Suppressor macrophage treated with lipopolysaccharide for 1 hour (primary cell): Measurements from ENCODE around the gene MIP.
"Not testable (repeated sequence)": the region's sequence is repeated elsewhere in the genome, so short reads cannot be mapped to it uniquely, and the experiment has no call there.

Experiments
- DNase-seq, 3 donors: peaks; one replicate each; pipeline ENCODE4 v3.0.0-alpha.2; 2020 to 2022

MIP gene

DNA sequence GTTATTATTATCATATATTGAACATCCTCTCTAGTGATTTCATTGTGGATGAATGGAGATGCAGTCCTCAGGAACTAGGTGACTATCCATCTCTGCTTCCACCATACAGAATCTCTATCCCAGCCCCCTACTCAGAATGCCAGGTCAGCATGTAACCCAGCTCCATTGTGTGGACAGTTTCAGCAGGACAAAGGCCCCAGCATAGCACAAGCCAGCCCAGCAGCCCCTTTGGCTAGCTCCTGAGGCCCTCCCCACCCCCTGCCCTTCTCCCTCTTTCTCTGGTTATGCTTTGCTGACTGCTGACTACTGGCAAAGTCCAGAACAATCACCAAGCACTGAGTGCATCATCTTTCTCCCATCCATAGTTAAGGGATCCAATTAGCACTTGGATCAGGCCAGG is 8.1 kb upstream of the MIP start:
- no peak for DNase-seq

DNA sequence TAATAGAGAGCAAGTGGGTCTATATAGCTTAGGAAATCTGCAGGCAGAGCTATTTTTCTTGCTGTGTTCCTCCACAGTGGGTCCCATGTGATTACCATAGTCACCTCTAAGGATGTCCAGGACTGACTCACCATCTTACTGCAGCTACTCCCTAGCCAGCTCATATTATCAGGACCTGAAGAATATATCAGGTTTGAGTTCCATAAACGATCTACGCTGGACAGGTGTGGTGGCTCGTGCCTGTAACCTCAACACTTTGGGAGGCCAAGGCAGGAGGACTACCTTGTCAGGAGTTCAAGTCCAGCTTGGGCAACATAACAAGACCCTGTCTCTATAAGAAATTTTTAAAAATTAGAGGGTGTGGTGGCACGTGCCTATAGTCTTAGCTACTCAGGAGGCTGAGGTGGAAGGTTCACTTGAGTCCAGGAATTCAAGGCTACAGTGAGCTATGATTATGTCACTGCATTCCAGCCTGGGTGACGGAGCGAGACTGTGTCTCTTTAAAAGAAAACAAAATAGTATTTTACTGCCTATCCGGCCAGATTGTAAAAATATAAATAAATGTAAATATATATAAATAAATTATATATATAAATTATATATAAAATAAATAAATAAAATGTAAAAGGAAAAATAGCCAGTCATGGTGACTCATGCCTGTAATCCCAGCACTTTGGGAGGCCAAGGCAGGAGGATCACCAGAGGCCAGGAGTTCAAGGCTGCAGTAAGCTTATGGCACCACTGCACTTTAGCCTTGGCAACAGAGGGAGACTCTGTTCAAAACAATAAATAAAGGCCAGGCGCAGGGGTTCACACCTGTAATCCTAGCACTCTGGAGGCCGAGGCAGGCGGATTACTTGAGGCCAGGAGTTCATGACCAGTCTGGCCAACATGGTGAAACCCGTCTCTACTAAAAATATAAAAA is 7.0 kb upstream of the MIP start:
- DNase-seq, result peak; percentile 16 to 27 (median 26)

DNA sequence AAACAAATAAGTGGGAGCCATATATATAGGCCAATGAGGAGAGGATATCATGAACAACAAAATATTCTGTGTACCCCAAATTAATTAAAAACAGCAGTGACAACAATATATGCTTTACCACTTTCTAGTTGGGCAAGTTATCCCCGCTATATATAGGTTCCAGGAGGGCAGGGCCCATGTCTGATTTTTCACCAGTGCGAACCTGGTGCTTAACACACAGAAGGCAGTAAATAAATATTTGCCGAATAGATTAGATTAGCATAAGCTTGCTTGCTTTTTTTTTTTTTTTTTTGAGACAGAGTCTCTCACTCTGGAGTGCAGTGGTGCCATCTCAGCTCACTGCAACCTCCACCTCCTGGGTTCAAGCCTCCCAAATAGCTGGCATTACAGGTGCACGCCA is 3.4 kb upstream of the MIP start:
- DNase-seq, result no peak

DNA sequence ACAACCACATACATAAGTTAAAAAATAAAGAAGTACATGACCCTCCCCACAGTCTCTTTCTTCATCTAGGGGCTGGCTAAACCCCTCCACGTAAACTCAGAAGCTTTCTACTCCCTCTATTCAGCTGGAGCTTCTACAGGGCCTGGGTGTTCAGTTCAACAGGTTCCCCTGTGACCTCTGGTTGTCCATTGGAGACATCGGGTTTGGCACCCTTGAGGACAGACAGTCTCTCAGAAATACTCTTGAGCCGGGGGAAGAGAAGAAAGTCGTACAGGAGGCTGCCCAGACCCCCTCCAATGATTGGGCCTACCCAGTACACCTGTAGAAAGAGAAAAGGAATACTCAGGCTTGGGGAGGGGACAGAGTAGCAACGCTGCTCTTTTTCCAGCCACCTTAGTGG is 3.3 kb downstream of the MIP start:
- DNase-seq, result no peak

DNA sequence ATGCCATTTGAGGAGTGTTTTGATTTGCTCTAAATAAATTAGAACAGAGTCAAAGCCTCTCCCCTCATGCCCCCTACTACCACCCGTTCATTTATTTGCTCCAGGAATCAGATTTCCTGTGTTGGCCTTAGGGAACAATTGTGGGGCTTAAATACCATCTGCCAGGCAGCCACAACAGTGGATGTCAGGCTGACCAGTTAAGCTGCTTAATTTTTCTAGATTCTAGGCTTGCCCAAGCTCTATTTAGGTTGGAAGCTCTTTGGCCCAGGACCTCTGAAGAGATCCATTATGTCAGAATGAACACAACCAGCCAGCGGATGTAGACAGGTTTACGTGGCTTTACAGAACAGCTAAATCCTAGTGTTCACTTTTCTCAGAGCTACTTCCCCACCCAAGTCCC is 4.2 kb downstream of the MIP start:
- no peak for DNase-seq

DNA sequence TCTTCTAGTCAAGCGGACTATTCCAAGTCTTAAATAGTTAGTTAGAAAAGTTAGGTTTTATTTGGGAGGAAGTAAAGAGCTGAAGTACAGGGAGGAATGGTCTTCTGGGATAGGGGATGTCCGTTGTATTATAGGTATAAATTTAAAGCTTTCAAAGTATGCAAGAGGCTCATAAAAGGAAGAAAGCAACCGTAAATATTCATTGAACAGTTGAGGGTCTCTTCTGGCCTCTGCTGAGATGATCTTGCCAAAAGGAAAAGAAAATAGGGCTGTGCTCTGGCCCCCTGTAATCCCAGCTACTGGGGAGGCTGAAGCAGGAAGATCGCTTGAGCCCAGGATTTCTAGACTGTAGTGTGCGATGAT is 4.9 kb downstream of the MIP start:
- DNase-seq, result no peak

DNA sequence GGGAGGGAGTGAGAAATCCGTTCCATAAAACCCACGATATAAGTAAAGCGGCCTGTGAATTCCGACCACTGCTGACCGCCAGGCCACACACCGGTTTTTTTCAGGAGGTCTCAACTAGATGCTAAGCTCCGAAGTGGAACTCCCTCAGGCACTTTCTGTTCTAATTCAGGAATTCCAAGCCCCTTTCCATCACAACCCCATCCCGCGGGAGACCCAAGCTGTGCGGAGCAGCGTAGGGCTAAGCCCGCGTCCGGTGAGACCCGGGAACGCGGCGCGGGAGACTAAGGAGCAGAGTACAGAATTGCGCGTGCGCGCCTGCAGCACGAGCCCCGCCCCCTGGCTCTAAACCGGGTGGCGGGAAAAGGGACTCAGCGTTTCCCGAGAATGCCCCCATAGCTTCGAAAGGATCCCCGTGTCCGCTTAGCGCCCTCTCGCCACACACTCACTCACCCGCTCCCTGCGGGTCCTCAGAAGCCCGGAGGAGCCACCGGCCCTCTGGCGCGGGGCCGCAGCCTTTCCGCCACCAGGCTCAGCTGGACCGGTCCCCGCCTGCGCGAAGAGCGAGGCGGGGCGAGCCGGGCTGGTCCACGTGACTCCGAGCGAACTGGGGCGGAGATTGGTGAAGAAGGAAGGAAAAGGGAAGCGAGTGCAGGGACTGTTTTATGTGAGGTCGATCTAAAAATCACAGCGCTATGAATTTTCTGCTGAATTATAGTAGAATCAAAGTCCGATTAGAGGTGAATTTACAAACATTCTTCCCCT is 5.4 kb downstream of the MIP start, which contains the start of gene TIMELESS:
Gene TIMELESS, minus strand, starts transcription at position 567 of the 762 bp plus-strand sequence. CDS start 15,256 bp downstream, outside the sequence.
- peak; percentile 93 to 96 (median 95) for DNase-seq

DNA sequence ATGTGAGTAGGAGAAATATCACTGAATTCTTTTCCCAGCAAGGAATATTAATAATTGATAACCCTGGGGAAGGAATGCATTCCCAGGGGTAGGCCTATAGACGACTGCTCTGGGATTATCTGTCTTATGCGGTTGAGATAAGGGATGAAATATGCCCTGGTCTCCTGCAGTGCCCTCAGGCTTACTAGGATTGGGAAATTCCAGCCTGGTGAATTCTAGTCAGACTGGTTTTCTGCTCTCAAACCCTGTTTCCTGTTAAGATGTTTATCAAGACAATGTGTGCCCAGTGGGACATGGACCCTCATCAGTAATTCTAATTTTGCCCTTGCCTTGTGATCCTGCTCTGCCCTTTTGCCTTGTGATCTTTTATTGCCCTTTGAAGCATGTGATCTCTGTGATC is 11.2 kb downstream of the MIP start:
- not testable (repeated sequence) for DNase-seq

DNA sequence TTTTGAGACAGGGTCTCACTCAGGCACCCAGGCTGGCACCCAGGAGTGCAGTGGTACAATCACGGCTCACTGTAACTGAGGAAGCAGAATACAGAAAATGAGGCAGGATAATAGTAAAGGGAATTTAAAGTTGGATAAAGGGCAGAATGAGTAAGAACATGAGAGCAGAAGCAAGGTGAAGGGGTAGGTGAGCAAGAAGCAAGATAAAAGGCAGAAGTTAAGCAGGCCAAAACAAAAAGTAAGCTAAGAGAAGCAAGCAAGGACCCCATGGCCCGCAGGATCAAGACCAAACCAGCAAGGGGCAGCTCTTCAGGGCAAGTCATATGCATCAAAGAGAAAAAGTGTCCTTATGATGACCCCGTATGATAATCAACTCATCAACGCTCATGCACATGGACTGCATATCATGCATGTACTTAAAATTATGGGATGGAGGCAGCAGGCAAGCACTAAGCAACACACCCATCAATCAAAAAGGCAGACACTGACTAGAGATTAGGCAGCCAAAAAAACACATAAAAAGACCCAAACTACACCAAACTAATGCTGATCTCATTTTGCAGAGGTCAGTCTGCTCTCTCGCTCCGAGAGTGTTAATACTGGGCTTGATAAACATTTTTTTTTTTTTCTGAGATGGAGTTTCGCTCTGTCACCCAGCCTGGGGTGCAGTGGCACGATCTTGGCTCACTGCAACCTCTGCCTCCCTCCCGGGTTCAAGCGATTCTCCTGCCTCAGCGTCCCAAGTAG is 16.9 kb downstream of the MIP start:
- no peak for DNase-seq

DNA sequence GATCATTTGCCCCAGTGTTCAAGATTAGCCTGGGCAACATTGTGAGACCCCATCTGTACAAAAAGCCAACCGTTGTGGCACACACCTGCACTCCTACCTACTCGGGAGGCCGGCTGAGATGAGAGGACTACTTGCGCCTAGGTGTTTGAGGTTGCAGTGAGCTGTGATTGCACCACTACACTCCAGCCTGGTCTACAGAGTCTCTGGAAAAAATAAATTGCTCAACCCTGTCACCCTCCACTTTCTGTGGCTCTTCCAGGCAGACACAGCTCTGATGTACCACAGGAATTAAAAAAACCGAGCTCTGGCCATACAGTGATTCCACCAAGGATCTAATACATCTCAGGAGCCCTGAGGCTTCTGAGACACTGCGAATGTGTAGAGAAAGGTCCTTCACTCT is 19.6 kb downstream of the MIP start:
- no peak for DNase-seq

DNA sequence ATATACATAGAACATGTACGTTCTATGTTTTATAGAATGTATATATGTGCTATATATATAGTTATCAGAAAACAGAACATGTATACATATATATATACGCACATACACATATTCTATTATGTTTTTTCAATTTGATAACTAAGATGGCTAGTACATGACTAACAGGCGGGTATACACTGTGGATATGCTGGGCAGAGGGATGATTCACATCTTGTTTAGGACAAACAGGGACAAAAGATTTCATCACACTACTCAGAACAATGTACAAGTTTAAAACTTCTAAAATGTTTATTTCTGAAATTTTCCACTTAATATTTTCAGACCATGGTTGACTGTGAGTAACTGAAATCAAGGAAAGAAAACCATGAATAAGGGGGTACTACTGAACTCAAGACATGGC is 22.6 kb downstream of the MIP start:
- DNase-seq, result no peak

DNA sequence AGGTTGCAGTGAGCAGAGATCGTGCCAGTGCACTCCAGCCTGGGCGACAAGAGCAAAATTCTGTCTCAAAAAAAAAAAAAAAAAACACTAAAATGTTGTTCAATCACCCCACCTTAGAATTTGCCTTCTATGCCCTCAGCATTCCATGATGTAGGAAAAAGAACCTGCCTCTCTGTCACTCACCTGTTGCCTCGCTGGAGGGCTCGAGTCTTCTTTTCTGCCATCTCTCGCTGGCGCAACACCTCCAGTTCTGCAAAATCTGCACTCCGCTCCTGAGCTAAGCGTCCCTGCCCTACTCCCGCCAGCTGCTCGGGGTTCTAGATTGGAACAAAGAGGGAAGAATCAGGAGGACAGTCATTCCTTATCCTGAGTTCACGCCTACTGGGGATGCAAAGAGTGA is 23.2 kb downstream of the MIP start:
- no peak for DNase-seq

DNA sequence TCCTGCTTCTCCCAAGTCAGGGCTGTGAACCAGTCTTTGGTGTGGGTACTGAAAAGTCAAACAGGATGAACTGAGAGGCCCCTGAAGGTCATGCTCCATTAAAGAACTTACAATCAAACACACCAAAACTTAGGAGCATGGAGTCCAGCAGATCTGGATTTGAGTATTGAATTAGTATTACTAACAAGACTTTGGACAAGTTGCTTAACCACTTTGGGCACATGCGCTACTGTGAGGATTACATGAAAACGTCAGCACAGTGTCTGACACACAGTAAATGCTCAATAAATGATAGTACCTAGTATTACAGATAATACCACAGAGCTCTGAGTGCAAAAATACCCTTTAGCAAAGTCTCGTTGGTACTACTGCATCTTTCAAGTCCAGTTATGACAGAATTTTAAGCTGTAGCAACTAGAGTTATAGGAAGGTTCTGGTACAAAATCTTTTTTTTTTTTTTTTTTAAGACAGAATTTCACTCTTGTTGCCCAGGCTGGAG is 28.5 kb downstream of the MIP start:
- no peak for DNase-seq

DNA sequence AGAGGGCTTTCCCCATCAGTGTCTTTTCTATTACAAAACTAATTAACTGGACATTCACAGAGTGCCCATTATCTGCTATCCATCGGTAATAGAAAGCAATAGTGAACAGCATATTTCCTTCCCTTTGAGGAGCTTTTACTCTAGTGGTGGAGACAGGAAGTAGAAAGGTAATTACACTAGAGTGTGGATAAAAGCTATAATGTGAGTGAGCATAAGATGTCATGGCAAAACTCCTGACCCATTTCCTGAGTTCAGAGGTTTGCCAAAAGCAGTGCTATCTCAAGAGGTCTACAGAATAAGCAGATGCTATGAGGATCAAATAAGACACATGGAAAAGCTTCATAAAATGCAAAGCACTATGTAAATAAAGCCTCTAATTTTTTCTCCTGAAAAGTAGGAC is 29.3 kb downstream of the MIP start:
- DNase-seq, result no peak

DNA sequence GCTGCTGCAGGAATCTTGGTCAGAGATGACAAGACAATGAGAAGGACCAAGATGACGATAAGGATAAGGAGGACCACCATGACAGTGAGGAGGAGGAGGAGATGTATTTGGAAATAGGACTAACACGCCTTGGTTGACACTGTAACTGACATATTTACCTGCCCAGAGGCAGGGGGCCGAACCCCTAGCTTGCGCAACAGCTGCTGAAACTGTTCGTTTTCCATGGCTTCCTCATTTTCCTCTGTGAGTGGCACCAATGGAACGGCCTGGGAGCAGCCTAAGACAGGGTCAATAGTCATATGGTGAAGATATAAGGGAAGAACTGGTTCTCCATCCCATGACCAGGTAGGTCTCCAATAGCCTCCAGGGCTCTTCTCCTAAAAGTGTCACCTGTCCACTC is 34.0 kb downstream of the MIP start:
- DNase-seq, result no peak

DNA sequence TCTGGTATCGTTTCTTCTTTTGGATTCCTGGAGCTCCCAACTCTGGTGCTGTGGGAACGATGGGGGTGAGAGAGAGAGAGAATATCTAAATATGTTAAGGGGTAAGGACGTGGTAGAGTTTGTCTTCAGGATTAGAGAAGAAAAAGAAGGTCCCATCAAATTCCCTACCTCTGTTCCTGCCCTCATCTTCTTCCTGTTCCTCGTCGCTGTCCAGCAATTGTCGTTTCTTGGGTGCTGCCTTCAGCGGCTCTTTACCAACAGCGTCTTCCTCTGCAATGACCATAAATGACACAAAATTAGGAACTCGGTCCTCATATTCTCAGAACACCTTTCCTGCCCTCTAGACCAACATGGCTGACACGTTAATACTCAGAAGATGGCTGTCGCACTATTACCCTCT is 36.7 kb downstream of the MIP start:
- no peak for DNase-seq

DNA sequence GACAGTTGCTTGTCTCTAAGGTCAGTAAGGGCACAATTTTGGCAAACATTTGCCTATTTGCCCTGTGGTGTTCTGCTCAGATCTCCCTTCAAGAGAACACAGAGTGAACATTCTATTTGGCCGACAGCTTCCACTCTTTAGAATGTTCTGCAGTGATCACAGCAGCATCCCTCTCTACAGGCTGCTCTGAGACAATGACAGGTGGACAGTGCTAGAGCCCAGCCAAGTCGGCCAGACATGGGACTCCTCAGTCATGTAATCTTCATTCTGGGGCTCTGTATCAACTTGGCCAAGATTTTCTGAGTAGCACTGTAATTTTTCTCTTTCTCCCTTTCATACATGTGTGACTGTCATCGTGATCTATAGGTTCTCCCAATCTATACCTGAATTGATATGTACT is 40.1 kb downstream of the MIP start:
- no peak for DNase-seq

DNA sequence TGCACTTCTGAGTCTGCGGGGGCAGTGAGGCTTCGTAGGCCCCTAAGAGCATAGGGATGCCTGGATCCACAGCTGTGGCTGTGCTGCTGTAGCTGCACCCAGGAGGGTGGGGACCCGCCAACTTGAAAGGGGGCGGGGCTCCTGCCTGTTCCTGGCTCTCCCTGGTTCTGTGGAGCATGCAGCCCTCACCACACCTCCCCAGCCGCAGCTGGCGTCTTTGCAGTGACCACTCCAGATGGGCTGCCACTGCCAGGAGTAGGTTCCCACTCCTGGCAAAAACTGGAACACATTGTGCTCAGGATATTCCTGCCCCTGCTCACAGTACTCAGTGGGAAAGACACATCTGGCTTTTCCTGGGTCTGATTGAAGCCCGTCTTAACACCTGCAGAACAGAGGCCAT is 41.1 kb downstream of the MIP start:
- DNase-seq, result no peak

DNA sequence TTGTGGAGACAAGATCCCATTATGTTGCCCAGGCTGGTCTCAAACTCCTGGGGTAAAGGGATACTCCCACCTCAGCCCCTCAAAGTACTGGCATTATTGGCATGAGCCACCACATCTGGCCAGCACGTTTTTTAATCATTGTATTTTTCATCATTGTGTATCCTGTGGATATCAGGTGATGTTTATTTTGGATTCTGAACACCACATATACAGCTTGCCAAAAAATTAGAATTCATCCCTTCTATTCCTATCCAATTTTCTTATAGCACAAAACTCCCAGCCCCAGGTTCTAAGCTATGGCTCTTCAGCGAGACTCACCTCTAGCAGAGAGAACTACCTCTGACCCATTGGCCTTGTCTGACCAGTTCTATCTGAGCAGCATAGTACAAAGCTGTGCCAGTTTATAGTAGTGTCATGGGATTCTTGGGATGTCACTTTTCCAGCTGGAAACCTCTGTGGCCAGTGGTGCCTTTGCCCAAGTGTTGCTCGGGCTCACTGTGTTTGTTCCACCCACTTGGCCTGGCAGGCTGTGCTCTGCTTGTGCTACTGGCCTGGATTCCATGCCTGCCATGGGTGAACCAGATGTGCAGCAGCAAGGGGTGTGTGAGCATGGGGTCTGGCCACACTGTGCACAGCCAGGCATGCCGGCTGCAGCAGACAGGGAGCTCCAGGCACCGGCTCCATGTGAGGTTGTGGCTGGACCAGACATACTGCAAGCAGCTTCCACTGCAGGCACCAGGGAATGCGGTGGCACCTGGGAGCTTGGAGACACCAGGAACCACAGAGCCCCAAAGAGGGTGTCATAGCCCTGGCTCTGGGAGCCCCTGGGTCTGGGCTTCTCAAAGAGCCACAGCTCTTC is 42.4 kb downstream of the MIP start:
- no peak for DNase-seq

DNA sequence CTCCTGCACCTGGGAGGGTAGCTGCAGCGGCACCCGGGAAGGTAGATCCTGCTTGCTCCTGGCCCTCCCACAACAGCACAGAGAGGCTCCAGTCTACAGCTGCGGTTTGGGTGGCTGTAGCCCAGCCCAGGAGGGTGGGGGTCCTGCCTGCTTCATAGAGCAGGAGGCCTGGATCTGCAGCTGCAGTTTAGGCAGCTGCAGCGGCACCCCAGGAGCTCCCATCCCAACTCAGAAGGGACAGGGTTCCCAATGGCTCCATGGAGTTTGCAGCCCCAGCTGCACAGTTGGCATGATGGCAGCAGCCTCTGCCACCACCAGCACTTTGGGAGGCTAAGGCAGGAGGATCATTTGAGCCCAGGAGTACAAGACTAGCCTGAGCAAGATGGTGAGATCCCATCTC is 43.7 kb downstream of the MIP start:
- DNase-seq, result no peak

DNA sequence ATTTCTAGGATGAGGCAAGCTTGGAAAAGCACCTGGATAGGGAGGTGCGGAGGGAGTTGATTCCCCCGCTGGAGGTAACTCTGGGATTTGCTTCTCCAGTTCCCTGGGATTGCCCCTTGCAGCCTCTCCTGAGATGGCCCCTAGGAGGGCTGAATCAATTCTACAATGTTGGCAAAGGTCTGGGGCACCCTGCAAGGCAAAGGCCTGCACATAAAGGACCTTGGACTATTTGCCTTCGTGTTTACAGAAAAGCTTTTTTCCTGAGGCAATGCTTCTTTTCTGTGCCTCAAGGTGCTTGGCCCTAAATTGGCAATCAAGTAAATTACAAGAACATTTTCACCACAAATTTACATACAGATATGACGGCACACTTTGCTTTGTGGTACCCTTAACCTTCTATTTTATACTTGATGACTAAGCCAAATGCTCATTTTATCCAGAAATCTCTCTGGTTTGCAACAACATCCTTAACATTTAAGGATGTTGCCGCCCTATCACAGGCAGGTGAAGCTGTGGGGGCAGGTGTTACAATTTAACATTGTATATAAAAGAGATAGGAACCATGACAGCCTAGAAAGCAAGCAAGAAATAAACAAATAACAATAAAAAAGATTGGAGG is 45.5 kb downstream of the MIP start:
- no peak for DNase-seq

DNA sequence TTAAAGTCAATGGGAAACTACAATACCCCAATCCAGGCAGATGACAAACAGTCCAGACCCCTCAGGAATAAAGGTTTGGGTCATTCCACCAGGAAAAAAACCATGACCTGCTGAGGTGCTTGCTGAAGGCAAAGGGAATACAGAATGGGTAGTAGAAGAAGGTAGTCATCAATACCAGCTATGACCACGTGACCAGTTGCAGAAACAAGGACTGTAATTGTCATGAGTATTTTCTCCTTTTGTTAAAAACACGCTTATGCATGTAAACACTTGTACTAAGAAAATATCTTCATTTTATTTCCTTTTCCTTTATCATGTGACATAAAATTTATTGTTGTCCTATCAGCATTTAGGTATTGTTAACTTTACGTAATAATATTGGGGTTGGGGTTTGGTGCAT is 50.2 kb downstream of the MIP start:
- DNase-seq, result not testable (repeated sequence)
